ENCODE measurements around the gene ORAI1. TPM values are rescaled to one million over a fixed set of nuclear protein-coding genes. Genes with fewer than 3 reads are reported as not detected.

Gene ORAI1
- total RNA-seq, 4 donors from 2014 or later, result 7.1 to 17.7 (median 13.5) TPM

DNA sequence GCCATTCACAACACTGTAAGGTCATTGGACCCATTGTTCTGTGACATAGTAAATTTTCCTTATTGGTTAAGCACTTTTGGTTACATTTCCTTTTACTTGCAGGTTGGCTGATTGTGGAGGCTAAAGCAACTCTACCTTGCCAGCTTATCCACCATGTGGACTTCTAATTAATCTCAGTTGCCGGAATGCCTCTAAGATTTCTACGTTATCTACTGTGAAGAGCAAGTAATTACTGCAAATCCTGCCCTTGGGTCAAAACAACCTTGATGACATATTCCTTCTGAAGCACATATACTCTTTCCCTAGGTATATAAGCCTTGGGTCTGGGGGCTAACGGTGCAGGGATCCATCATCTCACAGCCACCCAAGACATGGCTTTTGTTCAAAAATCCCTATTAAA, 62.6 kb downstream of the ORAI1 start:
- Histone ChIP-seq H3K4me1 (peaks cover 6 to 18% (median 14%) of the 10 kb centered on the region in 4 donors), H3K27ac (replicated peaks in 1 of 4) (no peak overlapping the region), H3K27me3 (no peaks in the 10 kb centered on the region), H3K4me3 (no peak overlapping the region), H3K36me3 (no peaks in the 10 kb centered on the region), H3K9me3 (no peaks in the 10 kb centered on the region)
- intact Hi-C loops (cut with DNase I), result loop anchor here (5.0 kb wide), 1 partner anchor 62 kb away; the partner anchor contains the start of gene ORAI1
- WGBS, result 83% methylated on average over 3 of the region's 3 CpGs
- no peak for DNase-seq (ENCODE audit: extremely low spot score)
- TF ChIP-seq POLR2AphosphoS5 (IDR thresholded peaks at IDR 0.05), result no peak
- no peak for TF ChIP-seq EP300 (IDR thresholded peaks at IDR 0.05)
- TF ChIP-seq, protein P1, sequence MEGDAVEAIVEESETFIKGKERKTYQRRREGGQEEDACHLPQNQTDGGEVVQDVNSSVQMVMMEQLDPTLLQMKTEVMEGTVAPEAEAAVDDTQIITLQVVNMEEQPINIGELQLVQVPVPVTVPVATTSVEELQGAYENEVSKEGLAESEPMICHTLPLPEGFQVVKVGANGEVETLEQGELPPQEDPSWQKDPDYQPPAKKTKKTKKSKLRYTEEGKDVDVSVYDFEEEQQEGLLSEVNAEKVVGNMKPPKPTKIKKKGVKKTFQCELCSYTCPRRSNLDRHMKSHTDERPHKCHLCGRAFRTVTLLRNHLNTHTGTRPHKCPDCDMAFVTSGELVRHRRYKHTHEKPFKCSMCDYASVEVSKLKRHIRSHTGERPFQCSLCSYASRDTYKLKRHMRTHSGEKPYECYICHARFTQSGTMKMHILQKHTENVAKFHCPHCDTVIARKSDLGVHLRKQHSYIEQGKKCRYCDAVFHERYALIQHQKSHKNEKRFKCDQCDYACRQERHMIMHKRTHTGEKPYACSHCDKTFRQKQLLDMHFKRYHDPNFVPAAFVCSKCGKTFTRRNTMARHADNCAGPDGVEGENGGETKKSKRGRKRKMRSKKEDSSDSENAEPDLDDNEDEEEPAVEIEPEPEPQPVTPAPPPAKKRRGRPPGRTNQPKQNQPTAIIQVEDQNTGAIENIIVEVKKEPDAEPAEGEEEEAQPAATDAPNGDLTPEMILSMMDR (IDR thresholded peaks at IDR 0.05), result no peak
- no peak for TF ChIP-seq POLR2A (IDR thresholded peaks at IDR 0.05; ENCODE audit: low read depth)

DNA sequence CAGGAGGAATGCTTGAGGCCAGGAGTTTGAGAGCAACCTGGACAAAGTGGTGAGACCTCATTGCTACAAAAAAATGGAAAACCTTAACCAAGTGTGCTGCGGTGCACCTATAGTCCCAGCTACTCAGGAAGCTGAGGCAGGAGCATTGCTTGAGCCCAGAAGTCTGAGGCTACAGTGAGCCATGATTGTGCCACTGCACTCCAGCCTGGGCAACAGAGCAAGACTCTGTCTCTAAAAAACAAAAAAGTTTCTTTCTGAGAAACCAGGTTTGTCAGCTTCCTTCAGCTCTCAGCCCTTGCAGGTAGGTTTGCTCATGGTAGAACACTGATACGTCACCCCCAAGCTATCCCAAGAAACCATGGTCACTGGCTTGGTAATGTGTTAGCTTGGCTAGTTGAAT, 63.1 kb downstream of the ORAI1 start:
- Histone ChIP-seq H3K9me3 (no peaks in the 10 kb centered on the region), H3K4me1 (peaks cover 6 to 18% (median 14%) of the 10 kb centered on the region in 4 donors), H3K36me3 (no peaks in the 10 kb centered on the region), H3K27me3 (no peaks in the 10 kb centered on the region), H3K4me3 (no peak overlapping the region), H3K27ac (replicated peaks in 1 of 4) (no peak overlapping the region)
- intact Hi-C loops (cut with DNase I), result loop anchor here (5.0 kb wide), 1 partner anchor 62 kb away; the partner anchor contains the start of gene ORAI1
- WGBS, result 90% methylated on average over 2 of the region's 2 CpGs
- no peak for DNase-seq (ENCODE audit: extremely low spot score)
- TF ChIP-seq POLR2AphosphoS5 (IDR thresholded peaks at IDR 0.05) (no peak), POLR2A (IDR thresholded peaks at IDR 0.05; ENCODE audit: low read depth) (no peak), EP300 (IDR thresholded peaks at IDR 0.05) (no peak)
- TF ChIP-seq, protein P1 (IDR thresholded peaks at IDR 0.05), result no peak

Small RNA genes lying within 50 kb of the gene (small RNA-seq; reads per million reads assigned to genes)
- 0 reads per million in 3 donors for gene RNU6-1004P

Other genes starting within 250 kb of the ORAI1 start
- 10 to 100 TPM; 39.6 to 69.9 (median 46.6) TPM for gene RNF34, start 226.4 kb upstream of the ORAI1 start, total RNA-seq
- 10 to 100 TPM; 13.6 to 23.5 (median 20.0) TPM for gene KDM2B, start 45.5 kb upstream of the ORAI1 start, total RNA-seq
- 1 to 10 TPM in 1 of 4 donors, under 1 TPM in 2, not detected in 1; 0.13 to 1.2 (median 0.17) TPM for gene MORN3, start 43.1 kb downstream of the ORAI1 start, total RNA-seq
- gene TMEM120B, start 86.2 kb downstream of the ORAI1 start, total RNA-seq, result 10 to 100 TPM in 1 of 4 donors, 1 to 10 TPM in 3; 4.5 to 14.1 (median 6.4) TPM
- 10 to 100 TPM in 3 of 4 donors, 1 to 10 TPM in 1; 7.0 to 23.2 (median 15.9) TPM for gene RHOF, start 167.2 kb downstream of the ORAI1 start, total RNA-seq
- 10 to 100 TPM in 3 of 4 donors, 1 to 10 TPM in 1; 9.4 to 27.1 (median 19.9) TPM for gene SETD1B, start 177.5 kb downstream of the ORAI1 start, total RNA-seq
- 1 to 10 TPM in 2 of 4 donors, under 1 TPM in 2; 0.65 to 3.3 (median 1.3) TPM for gene HPD, start 232.3 kb downstream of the ORAI1 start, total RNA-seq